ENCODE results near the gene CKM. TPM values are rescaled to one million over a fixed set of nuclear protein-coding genes. Genes with fewer than 3 reads are reported as not detected.
A peak's percentile ranks its signal among the peaks of the same experiment; 100 is the strongest.

CKM gene
- total and polyA plus RNA-seq, 3 experiments from 2014 or later = 0.13 TPM; not detected in 2

DNA sequence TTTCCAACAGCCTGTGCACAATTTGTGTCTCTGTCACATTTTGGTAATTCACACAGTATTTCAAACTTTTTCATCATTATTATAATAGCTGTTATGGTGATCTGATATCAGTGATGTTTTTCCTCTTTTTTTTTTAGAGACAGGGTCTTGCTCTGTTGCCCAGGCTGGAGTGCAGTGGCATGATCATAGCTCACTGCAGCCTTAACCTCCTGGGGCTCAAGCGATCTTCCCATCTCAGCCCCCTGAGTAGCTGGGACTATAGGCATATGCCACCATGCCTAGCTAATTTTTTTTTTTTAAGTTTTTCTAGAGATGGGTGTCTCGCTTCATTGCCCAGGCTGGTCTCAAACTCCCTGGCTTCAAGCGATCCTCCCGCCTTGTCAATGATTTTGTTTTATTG, 65.8 kb downstream of the CKM start:
- Mint-ChIP-seq H3K27me3 (no peaks in the 10 kb centered on the region), H3K36me3 (peaks cover 0 to 13% (median 0%) of the 10 kb centered on the region in 3 donors), H3K4me3 (peak overlapping the region in 1 of 7 donors; percentile 54), H3K9me3 (no peaks in the 10 kb centered on the region), H3K4me1 (peaks cover 24 to 45% (median 27%) of the 10 kb centered on the region in 3 donors), H3K27ac (peak overlapping the region in 1 of 8 donors; percentile 70)
- CTCF ChIA-PET = no interaction called here
- POLR2A ChIA-PET = no interaction called here
- H3K36me3 ChIP-seq (ENCODE audit: insufficient read depth, low read length) = no peaks in the 10 kb centered on the region
- H3K27me3 ChIP-seq (ENCODE audit: insufficient read depth, low read length, poor library complexity, severe bottlenecking) = no peaks in the 10 kb centered on the region
- peaks cover 29% of the 10 kb centered on the region for H3K4me1 ChIP-seq (ENCODE audit: insufficient read depth, low read length)
- DNase-seq = no peak
- H3K9me3 ChIP-seq (ENCODE audit: low read length) = no peaks in the 10 kb centered on the region
- H3K27ac ChIP-seq (ENCODE audit: low read depth, low read length) = no peak overlapping the region
- H3K4me3 ChIP-seq (ENCODE audit: low read length) = no peak overlapping the region

Other genes with a start within 250 kb of the CKM start
- gene ZNF296, start 246.4 kb downstream of the CKM start, total RNA-seq = 1 to 10 TPM; 7.9 to 8.5 TPM
- gene ZNF296, start 246.4 kb downstream of the CKM start, polyA plus RNA-seq = 6.7 TPM
- gene GEMIN7, start 243.6 kb downstream of the CKM start, total RNA-seq = 10 to 100 TPM; 51.6 TPM
- gene GEMIN7, start 243.6 kb downstream of the CKM start, polyA plus RNA-seq = 93.5 TPM
- gene PPP1R37, start 229.7 kb downstream of the CKM start, total RNA-seq = 10 to 100 TPM; 17.8 to 18.3 TPM
- gene PPP1R37, start 229.7 kb downstream of the CKM start, polyA plus RNA-seq = 0.79 TPM
- gene NKPD1, start 161.9 kb downstream of the CKM start, total RNA-seq = under 1 TPM; 0.13 to 0.18 TPM
- gene NKPD1, start 161.9 kb downstream of the CKM start, polyA plus RNA-seq = 0.20 TPM
- gene TRAPPC6A, start 144.6 kb downstream of the CKM start, total RNA-seq = 10 to 100 TPM; 22.7 to 24.3 TPM
- 151 TPM for gene TRAPPC6A, start 144.6 kb downstream of the CKM start, polyA plus RNA-seq
- 10 to 100 TPM; 12.4 TPM for gene BLOC1S3, start 144.1 kb downstream of the CKM start, total RNA-seq
- 19.9 TPM for gene BLOC1S3, start 144.1 kb downstream of the CKM start, polyA plus RNA-seq
- not detected for gene EXOC3L2, start 77.5 kb downstream of the CKM start, total RNA-seq
- gene EXOC3L2, start 77.5 kb downstream of the CKM start, polyA plus RNA-seq = not detected
- 10 to 100 TPM; 20.2 to 21.2 TPM for gene MARK4, start 71.6 kb downstream of the CKM start, total RNA-seq
- 2.6 TPM for gene MARK4, start 71.6 kb downstream of the CKM start, polyA plus RNA-seq
- not detected for gene KLC3, start 17.9 kb upstream of the CKM start, total RNA-seq
- not detected for gene KLC3, start 17.9 kb upstream of the CKM start, polyA plus RNA-seq
- 10 to 100 TPM; 22.0 to 23.9 TPM for gene ERCC2, start 47.7 kb upstream of the CKM start, total RNA-seq
- 7.8 TPM for gene ERCC2, start 47.7 kb upstream of the CKM start, polyA plus RNA-seq
- 1 to 10 TPM; 3.9 to 4.3 TPM for gene PPP1R13L, start 82.2 kb upstream of the CKM start, total RNA-seq
- gene PPP1R13L, start 82.2 kb upstream of the CKM start, polyA plus RNA-seq = 0.83 TPM
- gene POLR1G, start 83.8 kb upstream of the CKM start, total RNA-seq = 10 to 100 TPM; 26.5 to 27.4 TPM
- 2.2 TPM for gene POLR1G, start 83.8 kb upstream of the CKM start, polyA plus RNA-seq
- gene ERCC1, start 101.0 kb upstream of the CKM start, total RNA-seq = 10 to 100 TPM; 75.7 to 82.6 TPM
- 47.5 TPM for gene ERCC1, start 101.0 kb upstream of the CKM start, polyA plus RNA-seq
- 10 to 100 TPM; 21.6 to 22.1 TPM for gene FOSB, start 145.1 kb upstream of the CKM start, total RNA-seq
- 48.2 TPM for gene FOSB, start 145.1 kb upstream of the CKM start, polyA plus RNA-seq
- gene RTN2, start 174.2 kb upstream of the CKM start, total RNA-seq = 1 to 10 TPM; 2.7 to 3.7 TPM
- 0.71 TPM for gene RTN2, start 174.2 kb upstream of the CKM start, polyA plus RNA-seq
- gene PPM1N, start 175.6 kb upstream of the CKM start, total RNA-seq = 1 to 10 TPM; 2.5 to 3.3 TPM
- 4.6 TPM for gene PPM1N, start 175.6 kb upstream of the CKM start, polyA plus RNA-seq
- 100 to 1,000 TPM; 154 to 170 TPM for gene VASP, start 184.6 kb upstream of the CKM start, total RNA-seq
- 61.8 TPM for gene VASP, start 184.6 kb upstream of the CKM start, polyA plus RNA-seq

Data from CD8-positive, alpha-beta memory T cell (primary cell).